Measurements from ENCODE around the gene TSPAN3.

GRCh38 chr15:77112838-77113504 lies 42.1 kb upstream of the TSPAN3 start:
- TF ChIP-seq POLR2AphosphoS5 (IDR thresholded peaks at IDR 0.05) (no peak), POLR2A (IDR thresholded peaks at IDR 0.05) (no peak)
- TF ChIP-seq, protein P1, sequence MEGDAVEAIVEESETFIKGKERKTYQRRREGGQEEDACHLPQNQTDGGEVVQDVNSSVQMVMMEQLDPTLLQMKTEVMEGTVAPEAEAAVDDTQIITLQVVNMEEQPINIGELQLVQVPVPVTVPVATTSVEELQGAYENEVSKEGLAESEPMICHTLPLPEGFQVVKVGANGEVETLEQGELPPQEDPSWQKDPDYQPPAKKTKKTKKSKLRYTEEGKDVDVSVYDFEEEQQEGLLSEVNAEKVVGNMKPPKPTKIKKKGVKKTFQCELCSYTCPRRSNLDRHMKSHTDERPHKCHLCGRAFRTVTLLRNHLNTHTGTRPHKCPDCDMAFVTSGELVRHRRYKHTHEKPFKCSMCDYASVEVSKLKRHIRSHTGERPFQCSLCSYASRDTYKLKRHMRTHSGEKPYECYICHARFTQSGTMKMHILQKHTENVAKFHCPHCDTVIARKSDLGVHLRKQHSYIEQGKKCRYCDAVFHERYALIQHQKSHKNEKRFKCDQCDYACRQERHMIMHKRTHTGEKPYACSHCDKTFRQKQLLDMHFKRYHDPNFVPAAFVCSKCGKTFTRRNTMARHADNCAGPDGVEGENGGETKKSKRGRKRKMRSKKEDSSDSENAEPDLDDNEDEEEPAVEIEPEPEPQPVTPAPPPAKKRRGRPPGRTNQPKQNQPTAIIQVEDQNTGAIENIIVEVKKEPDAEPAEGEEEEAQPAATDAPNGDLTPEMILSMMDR (IDR thresholded peaks at IDR 0.05), result no peak
